ENCODE results near the gene P4HA2. TPM values are rescaled to one million over a fixed set of nuclear protein-coding genes. Genes with fewer than 3 reads are reported as not detected.

Gene P4HA2
- total RNA-seq, 2 experiments from 2014 or later = 17.3 to 18.6 TPM

DNA sequence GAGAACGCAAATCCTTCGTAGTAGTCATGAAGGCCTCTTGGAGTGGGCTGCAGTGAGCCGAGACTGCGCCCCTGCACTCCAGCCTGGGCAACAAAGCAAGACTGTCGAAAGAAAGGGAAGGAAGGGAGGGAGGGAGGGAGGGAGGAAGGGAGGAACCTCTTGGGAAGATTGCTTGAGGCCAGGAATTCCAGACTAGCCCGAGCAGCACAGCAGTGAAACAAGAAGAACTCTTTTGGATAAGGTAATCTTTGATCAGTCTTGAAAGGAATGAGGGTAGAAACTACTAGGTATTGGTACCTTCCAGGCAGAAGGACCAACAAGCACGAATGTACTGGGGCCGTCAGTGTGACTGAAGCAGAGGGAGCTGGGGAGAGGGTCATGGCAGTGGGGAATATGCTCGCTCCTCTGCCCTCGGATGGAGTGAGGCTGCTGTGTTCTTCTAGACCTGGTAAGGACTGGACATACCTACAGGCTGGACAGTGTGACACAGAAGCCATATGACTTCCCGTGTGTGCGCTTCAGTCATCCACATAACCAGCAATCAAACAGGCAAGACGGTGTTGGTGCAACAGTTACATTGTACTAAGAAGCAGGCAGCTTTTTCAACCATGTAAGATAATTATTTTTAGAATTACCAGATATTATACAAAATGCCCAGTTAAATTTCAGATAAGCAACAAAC, 45.2 kb downstream of the P4HA2 start:
- Mint-ChIP-seq H3K27ac (no peak overlapping the region), H3K4me3 (no peak overlapping the region), H3K27me3 (peaks cover 2% of the 10 kb centered on the region), H3K4me1 (ENCODE audit: low read depth) (peaks cover 25% of the 10 kb centered on the region), H3K36me3 (ENCODE audit: low read depth) (peaks cover 2% of the 10 kb centered on the region), H3K9me3 (peaks cover 4% of the 10 kb centered on the region)
- no peak for DNase-seq
- ATAC-seq = no peak
- CTCF ChIA-PET = interaction anchor here (0.7 kb wide), 1 partner anchor 194 kb away, joined by 3 read pairs; no protein-coding TSS in a partner anchor
- intact Hi-C loops (cut with micrococcal nuclease) = no loop called here
- POLR2A ChIA-PET = no interaction called here
- TF ChIP-seq, protein P1, sequence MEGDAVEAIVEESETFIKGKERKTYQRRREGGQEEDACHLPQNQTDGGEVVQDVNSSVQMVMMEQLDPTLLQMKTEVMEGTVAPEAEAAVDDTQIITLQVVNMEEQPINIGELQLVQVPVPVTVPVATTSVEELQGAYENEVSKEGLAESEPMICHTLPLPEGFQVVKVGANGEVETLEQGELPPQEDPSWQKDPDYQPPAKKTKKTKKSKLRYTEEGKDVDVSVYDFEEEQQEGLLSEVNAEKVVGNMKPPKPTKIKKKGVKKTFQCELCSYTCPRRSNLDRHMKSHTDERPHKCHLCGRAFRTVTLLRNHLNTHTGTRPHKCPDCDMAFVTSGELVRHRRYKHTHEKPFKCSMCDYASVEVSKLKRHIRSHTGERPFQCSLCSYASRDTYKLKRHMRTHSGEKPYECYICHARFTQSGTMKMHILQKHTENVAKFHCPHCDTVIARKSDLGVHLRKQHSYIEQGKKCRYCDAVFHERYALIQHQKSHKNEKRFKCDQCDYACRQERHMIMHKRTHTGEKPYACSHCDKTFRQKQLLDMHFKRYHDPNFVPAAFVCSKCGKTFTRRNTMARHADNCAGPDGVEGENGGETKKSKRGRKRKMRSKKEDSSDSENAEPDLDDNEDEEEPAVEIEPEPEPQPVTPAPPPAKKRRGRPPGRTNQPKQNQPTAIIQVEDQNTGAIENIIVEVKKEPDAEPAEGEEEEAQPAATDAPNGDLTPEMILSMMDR (IDR thresholded peaks at IDR 0.05) = no peak

DNA sequence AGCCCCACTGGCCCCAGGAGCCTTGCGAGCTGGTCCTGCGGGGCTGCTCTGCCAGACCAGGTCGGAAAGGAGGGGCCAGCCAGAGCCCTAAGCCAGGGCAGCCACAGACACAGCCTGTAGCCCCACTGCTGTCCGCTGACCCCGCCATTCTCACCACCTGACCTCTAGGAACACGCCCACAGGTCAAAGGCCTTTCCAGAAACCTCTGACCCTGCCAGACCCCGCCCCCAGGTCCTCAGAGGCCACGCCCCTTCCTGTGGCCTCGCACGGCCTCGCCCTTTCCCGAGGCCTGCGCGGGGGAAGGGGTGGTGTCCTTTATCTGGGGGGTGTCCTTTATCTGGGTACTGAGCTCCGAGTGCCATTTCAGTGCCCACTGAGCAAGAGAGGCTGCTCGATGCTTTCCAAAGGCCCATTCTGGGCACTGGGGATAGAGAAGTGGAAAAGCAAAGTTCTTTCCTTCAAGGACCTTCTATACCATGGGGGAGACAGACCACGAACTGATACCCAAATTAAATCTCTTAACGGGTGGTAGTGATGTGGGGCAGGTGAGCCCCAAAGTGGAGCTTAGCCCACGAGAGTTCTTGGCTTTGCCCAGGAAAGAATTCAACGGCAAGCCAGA, 46.5 kb downstream of the P4HA2 start:
- H3K27me3 Mint-ChIP-seq = no peaks in the 10 kb centered on the region
- ATAC-seq (no peak), DNase-seq (no peak)
- peaks cover 4% of the 10 kb centered on the region for H3K9me3 Mint-ChIP-seq
- ChIA-PET CTCF (interaction anchor here (0.7 to 5.2 kb wide), 17 partner anchors 9 to 119 kb away, joined by 3 to 50 read pairs (median 7); partner anchors contain the start of gene SLC22A4), POLR2A (interaction anchor here (0.6 kb wide), 1 partner anchor 435 kb away, joined by 5 read pairs; no protein-coding TSS in a partner anchor)
- intact Hi-C loops (cut with micrococcal nuclease) = loop anchor here (2.0 kb wide), 1 partner anchor 22 kb away; no protein-coding TSS in a partner anchor
- peaks cover 36% of the 10 kb centered on the region for H3K4me1 Mint-ChIP-seq (ENCODE audit: low read depth)
- H3K4me3 Mint-ChIP-seq = no peak overlapping the region
- no peak overlapping the region for H3K27ac Mint-ChIP-seq
- TF ChIP-seq, protein P1 (IDR thresholded peaks at IDR 0.05) = no peak
- peaks cover 2% of the 10 kb centered on the region for H3K36me3 Mint-ChIP-seq (ENCODE audit: low read depth)

DNA sequence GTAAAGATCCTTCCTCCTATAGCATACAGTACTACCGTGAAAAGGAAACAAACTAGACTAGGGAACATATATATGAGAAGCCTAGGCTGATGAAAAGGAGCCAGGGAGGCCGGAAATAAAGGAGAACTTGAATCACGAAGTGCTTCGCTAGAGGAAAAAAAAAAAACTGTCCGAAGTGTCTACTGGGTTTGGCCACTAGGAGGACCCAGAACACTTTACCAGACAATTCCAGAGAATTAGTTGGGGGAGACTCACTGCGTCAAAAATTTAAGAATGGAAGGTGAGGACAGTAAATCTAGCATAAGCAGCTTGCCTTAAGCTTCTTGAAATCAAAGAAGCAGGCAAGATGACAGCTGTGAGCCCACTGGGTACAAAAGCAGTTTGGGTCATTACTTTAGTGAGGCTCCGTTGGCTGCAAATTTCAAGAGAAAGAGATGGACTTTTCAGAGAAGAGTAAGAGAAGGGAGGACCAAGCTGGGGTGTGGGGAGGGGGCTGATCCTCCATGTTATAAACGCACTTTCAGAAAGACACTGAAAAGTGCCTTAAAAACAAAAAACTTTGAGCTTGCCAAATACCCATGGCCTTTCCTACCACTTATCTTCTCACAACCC, 47.4 kb downstream of the P4HA2 start:
- no peak overlapping the region for H3K4me3 Mint-ChIP-seq
- ChIA-PET POLR2A (interaction anchor here (0.6 to 1.2 kb wide), 3 partner anchors 113 to 434 kb away, joined by 4 to 5 read pairs (median 5); no protein-coding TSS in a partner anchor), CTCF (interaction anchor here (0.7 to 5.2 kb wide), 29 partner anchors 10 to 319 kb away, joined by 3 to 50 read pairs (median 4); partner anchors contain the start of gene SLC22A4)
- H3K9me3 Mint-ChIP-seq = peaks cover 4% of the 10 kb centered on the region
- peaks cover 2% of the 10 kb centered on the region for H3K36me3 Mint-ChIP-seq (ENCODE audit: low read depth)
- H3K4me1 Mint-ChIP-seq (ENCODE audit: low read depth) = peaks cover 36% of the 10 kb centered on the region
- peak; percentile 26 for DNase-seq
- TF ChIP-seq, protein P1 (IDR thresholded peaks at IDR 0.05) = peak; percentile 75
- ATAC-seq = peak; percentile 26
- peak overlapping the region; percentile 47 for H3K27ac Mint-ChIP-seq
- intact Hi-C loops (cut with micrococcal nuclease) = loop anchor here (2.0 kb wide), 1 partner anchor 23 kb away; no protein-coding TSS in a partner anchor
- no peaks in the 10 kb centered on the region for H3K27me3 Mint-ChIP-seq

DNA sequence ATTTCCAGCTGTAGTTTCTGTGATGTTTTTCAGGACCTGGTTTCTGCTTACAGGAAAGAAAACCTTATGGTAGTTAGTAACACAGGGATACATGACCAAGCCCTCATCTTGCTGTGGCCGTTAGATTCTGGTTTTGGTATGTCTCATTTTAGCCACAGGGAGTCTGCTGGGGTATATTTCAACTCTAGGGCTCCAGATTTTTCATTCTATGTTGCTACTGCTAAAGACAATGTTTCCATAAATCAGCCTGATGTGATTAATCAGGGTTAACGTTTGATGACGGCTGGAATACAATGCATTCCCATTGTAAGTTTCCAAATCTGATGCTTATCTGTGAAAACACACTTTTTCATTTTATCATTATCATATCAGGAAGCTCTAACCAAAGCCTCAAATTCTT, 48.2 kb downstream of the P4HA2 start:
- H3K27ac Mint-ChIP-seq = peak overlapping the region; percentile 23
- ATAC-seq (no peak), DNase-seq (no peak)
- CTCF ChIA-PET = interaction anchor here (0.8 to 5.2 kb wide), 20 partner anchors 10 to 320 kb away, joined by 3 to 50 read pairs (median 6); no protein-coding TSS in a partner anchor
- H3K4me3 Mint-ChIP-seq = no peak overlapping the region
- H3K4me1 Mint-ChIP-seq (ENCODE audit: low read depth) = peaks cover 36% of the 10 kb centered on the region
- TF ChIP-seq, protein P1 (IDR thresholded peaks at IDR 0.05) = no peak
- peaks cover 2% of the 10 kb centered on the region for H3K36me3 Mint-ChIP-seq (ENCODE audit: low read depth)
- no peaks in the 10 kb centered on the region for H3K27me3 Mint-ChIP-seq
- POLR2A ChIA-PET = interaction anchor here (0.9 to 1.2 kb wide), 3 partner anchors 114 to 308 kb away, joined by 3 to 5 read pairs (median 4); no protein-coding TSS in a partner anchor
- intact Hi-C loops (cut with micrococcal nuclease) = loop anchor here (5.0 kb wide), 1 partner anchor 77 kb away; no protein-coding TSS in a partner anchor
- peaks cover 4% of the 10 kb centered on the region for H3K9me3 Mint-ChIP-seq
